RWPE1 (cell line): ENCODE results near the gene PDK2.

Source experiments
- CTCF ChIA-PET: fragments of 350-600 bp; sonication (Branson Sonifier 250); formaldehyde crosslinking; extraction: SDS; loops from one replicate; lab custom pipeline; 2021; lab: Yijun Ruan, JAX
- POLR2A ChIA-PET: fragments of 400-600 bp; formaldehyde crosslinking; extraction: SDS; loops from one replicate; lab custom pipeline; 2020; ENCODE audit warnings: antibody characterized with exemption; ENCODE audit not compliant: low non-redundant PET; lab: Yijun Ruan, JAX
- DNase-seq: peaks from one replicate; pipeline ENCODE4 v3.0.0; 2012; ENCODE audit warnings: low spot score
- H3K27ac ChIP-seq: fragments of 450-650 bp; 2 replicates; pipeline ENCODE4 v1.5.1; 2017
- CTCF ChIP-seq: fragments of 450-650 bp; conservative IDR thresholded peaks from 2 replicates; pipeline ENCODE4 v1.5.1; 2017; ENCODE audit warnings: low read depth, mild to moderate bottlenecking

Gene PDK2

DNA sequence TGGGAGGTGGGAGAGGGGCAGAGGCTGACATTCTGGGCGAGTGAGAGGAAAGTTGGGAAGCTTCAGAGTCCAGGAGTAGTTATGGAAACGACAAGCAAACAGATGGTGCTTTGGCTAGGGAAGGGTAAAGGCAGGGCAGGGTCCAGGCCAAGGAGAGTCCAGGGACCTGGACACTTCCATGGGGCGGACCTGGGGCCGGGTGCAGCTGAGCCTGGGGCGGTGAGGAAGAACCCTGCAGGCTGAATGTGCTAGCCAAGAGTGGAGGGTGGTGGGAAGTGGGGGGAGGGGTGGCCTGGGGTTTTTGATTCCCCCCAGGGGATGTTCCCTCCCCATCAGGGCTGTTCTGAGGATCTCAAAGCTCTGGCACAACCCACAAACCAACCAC is 52.7 kb downstream of the PDK2 start:
- ChIA-PET POLR2A (no interaction called here), CTCF (interaction anchor here (0.7 to 1.6 kb wide), 7 partner anchors 11 to 54 kb away, joined by 3 to 8 read pairs (median 5); no protein-coding TSS in a partner anchor)
- peak overlapping the region; percentile 98 for H3K27ac ChIP-seq
- no peak for DNase-seq
- TF ChIP-seq CTCF: no peak

GRCh38 chr17:50148226-50149090 is 53.3 kb downstream of the PDK2 start:
- peak; percentile 43 for TF ChIP-seq CTCF
- peak; percentile 92 for DNase-seq
- ChIA-PET POLR2A (interaction anchor here (0.7 kb wide), 1 partner anchor 40 kb away, joined by 3 read pairs; no protein-coding TSS in a partner anchor), CTCF (interaction anchor here (0.6 to 1.6 kb wide), 9 partner anchors 11 to 144 kb away, joined by 3 to 8 read pairs (median 5); no protein-coding TSS in a partner anchor)
- peak overlapping the region; percentile 98 for H3K27ac ChIP-seq

DNA sequence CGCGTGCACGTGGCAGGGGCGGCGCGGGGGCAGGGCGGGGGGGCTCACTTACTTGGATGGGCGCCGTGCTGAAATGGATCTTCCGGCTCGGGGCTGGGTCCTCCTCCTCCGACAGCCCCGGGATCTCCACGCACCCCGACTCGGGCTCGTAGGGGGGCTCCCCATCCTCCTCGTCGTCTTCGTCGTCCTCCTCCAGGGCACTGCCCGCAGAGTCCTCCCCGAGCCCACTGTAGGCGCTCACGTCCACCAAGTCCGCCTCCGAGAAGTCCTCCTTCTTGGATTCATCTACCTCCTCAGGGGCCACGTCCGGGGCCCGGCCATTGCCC is 53.9 kb downstream of the PDK2 start:
- peak overlapping the region; percentile 98 for H3K27ac ChIP-seq
- no peak for TF ChIP-seq CTCF
- no peak for DNase-seq
- POLR2A ChIA-PET: interaction anchor here (0.7 kb wide), 1 partner anchor 40 kb away, joined by 3 read pairs; no protein-coding TSS in a partner anchor
- CTCF ChIA-PET: interaction anchor here (1.1 to 1.3 kb wide), 2 partner anchors 29 to 32 kb away, joined by 3 to 6 read pairs; no protein-coding TSS in a partner anchor

GRCh38 chr17:50149417-50150353 is 54.5 kb downstream of the PDK2 start:
- H3K27ac ChIP-seq: peak overlapping the region; percentile 98
- no peak; the same call in 1 of the 2 replicates for TF ChIP-seq CTCF
- CTCF ChIA-PET: interaction anchor here (0.7 to 2.1 kb wide), 7 partner anchors 10 to 294 kb away, joined by 3 to 7 read pairs (median 5); no protein-coding TSS in a partner anchor
- DNase-seq: no peak
- POLR2A ChIA-PET: interaction anchor here (0.6 kb wide), 1 partner anchor 31 kb away, joined by 4 read pairs; no protein-coding TSS in a partner anchor

DNA sequence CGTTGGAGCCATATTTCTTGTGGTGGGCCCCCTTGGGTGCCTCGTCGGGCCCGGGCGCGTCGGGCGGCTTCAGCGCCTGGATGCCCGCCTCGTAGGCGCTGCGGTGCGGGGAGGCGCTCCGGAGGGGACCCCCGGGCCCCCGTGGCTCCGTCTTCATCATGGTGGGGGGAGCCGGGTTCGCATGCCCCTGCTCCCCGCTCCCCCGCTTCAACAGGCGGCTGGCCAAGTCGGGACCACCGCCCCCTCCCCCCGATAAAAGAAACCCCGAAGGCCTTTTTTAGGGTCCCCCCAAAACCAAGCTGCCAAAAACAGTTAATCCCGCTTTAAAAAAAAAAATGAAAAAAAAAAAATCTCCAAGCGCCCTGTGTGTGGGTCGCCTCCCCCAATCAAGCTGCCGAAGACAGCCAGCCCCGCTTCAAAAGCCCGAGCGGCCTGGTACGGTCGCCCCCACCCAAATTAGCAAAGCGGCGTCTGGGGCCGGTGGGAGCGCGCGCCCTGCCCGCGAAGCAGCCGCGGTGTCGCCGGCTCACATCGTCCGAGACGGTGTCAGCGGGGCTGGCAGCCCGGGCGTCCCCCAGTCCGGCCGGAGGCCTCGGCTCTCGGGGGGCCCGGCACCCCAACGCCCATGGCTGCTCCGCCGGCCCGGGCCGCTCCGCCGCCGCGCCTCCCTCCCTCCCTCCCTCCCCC is 55.3 kb downstream of the PDK2 start, which contains the start of gene PPP1R9B:
PPP1R9B (minus strand) TSS at position 324 of the 687 bp plus-strand sequence; CDS start at position 160, 164 bp downstream.
- CTCF ChIA-PET: interaction anchor here (0.6 to 2.1 kb wide), 6 partner anchors 10 to 293 kb away, joined by 3 to 7 read pairs (median 4); no protein-coding TSS in a partner anchor
- TF ChIP-seq CTCF: no peak
- DNase-seq: no peak
- peak within 1 kb of the TSS; percentile 98 for H3K27ac ChIP-seq
- POLR2A ChIA-PET: interaction anchor here (0.6 kb wide), 4 partner anchors 13 to 1328 kb away, joined by 4 to 7 read pairs (median 4); no protein-coding TSS in a partner anchor
